SW 1271 (cell line): ENCODE results near the gene LRRC61.
A peak's percentile ranks its signal among the peaks of the same experiment; 100 is the strongest.

ENCODE experiments used
- DNase-seq, 2 experiments: peaks; one replicate each; lab custom pipeline; 2025; lab: John Stamatoyannopoulos, UW

Gene LRRC61

GRCh38 chr7:150356265-150356897 is 33.2 kb downstream of the LRRC61 start:
- peak in 1 of 2 experiments; percentile 17 for DNase-seq

DNA sequence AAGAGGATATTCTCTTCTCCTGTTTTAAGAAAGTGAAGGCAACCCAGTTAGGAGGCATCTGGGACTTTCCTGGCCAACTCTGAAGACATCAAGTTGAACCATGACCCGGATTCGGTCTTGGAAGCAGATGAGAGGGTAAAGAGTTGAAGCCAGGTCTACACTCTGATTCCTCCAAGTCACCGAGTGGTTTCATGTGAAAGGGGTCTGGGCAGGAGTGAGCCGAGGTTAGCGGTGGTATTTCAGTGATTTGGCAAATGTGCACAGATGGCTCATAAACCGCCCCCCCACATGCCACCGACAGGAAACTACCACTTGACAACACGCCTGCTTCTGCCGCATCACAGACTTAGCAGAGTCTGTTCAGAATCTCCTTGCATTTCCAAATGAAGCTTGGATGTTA is 34.1 kb downstream of the LRRC61 start:
- DNase-seq = no peak

GRCh38 chr7:150357771-150358427 is 34.7 kb downstream of the LRRC61 start:
- no peak for DNase-seq

- DNase-seq = no peak
These were observed 35.3 kb downstream of the LRRC61 start for GRCh38 chr7:150358433-150358832.

- no peak for DNase-seq
These were observed 36.0 kb downstream of the LRRC61 start for GRCh38 chr7:150358988-150359621.

- no peak for DNase-seq
These were observed 36.6 kb downstream of the LRRC61 start for GRCh38 chr7:150359622-150360362.

DNA sequence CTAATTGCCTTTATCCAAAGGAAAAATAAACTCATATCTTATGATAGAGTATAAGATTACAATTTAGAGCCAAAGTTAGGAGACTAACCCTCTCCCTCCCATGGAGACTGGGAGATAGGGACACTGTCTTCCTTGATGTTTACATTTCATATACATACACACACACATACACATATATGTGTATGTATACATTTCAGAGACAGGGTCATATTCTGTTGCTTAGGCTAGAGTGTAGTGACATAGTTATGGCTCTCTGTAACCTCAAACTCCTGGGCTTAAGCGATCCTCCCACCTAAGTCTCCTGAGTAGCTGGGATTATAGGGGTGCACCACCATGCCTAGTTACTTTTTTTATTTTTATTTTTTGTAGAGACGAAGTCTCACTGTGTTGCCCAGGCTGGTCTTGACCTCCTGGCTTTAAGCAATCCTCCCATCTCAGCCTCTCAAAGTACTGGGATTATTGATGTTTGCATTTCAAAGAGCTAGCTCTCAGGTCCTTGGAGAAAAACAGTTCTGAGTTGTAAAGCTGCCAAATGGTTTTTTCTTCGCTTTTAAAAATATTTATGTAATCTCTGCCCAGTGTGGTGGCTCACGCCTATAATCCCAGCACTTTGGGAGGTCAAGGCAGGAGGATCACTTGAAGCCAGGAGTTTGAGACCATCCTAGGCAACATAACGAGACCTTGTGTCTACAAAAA is 37.4 kb downstream of the LRRC61 start:
- DNase-seq = no peak

GRCh38 chr7:150361402-150361801 is 38.2 kb downstream of the LRRC61 start:
- DNase-seq = no peak

- DNase-seq = no peak
These were observed 38.9 kb downstream of the LRRC61 start for GRCh38 chr7:150361807-150362621.

DNA sequence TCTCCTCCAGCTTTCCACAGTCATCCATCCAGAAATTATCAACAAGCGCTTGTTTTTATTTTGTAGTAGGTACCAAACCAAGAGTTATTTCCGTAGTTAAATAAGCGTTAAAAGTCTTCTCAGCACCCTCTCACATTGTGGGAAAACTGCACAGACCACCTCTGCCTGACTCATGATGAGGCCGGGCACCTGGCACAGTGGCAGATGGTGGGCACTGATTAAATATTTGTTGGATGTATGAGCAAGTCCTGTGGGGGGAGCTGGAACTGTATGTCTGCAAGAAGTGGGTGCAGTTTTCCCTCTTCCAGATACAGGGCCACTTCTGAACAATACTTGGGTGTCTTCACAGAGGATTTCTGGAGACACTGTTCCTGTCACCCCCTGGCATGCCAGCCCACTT is 40.2 kb downstream of the LRRC61 start:
- no peak for DNase-seq

- no peak for DNase-seq
These were observed 40.7 kb downstream of the LRRC61 start for GRCh38 chr7:150363872-150364271.

DNA sequence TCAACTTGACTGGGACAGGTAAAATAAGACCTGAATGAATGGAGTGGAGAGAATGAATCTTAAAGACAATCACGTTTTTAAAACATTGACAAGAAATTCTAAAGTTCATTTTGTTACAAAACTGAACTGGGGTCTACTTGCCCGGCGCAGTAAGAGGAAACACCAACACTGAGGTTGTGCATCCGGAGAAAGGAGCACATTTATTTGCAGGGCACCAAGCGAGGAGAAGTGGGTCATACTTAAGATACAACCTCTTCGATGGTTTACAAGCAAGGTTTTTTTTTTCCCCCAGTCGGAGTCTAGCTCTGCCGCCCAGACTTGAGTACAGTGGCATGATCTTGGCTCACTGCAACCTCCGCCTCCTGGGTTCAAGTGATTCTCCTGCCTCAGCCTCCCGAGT is 42.0 kb downstream of the LRRC61 start:
- no peak for DNase-seq

GRCh38 chr7:150365673-150366398 is 42.7 kb downstream of the LRRC61 start:
- no peak for DNase-seq

DNA sequence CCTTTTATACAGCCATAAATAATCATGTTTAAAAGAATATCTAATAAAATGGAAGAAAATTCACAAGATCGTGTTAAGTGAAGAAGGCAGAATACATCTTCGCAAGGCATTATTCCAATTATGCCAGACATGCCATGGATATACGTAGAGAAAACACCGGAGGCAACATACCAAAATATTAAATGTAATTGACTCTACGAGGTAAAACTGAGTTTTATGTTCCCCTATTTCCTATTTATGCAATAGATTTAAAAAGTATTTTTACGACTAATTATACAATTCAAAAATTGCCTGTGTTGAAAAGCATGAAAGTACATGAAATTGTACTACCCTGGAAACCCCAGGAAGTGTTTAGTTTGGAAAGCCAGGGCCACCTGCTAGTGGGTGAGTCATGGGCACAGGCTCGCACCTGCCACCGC is 44.5 kb downstream of the LRRC61 start:
- peak; percentile 31 to 67 for DNase-seq

DNA sequence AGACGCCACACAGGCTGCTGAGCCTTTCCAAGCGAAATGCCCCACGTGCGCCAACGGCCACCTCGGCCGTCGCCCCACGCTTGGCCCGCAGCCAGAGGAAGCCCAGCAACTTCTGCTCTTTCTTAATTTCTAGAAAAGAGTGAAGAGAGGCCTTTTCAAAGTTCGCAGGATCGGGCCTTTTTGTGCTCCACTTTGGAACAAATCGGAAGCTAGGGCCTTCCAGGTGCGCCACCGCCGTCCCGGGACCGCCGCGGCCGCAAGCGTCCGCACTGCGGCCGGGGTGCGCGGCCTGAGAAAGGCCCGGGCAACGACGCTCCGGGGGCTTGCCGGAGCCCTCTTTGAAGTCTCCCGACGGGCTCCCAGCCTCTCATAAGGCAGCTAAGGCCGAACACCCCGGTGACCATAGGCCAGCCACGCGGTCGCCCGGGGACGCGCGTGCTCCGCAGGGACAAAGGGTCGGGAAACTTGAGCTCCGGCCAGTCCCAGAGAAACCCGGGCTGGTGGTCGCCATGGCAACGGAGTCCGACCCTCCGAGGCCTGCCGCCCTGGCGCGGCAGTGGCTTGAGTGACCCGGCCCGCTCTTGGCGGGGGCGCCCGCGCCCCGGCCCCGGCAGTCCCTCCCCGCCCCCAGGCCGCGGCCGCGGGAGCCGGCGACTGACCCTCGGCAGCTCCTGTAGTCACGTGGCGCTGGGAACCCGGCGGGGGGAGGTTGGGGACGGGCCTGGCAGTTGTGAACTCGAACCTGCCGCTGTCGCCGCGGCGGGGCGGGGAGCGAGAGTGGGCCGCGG is 45.1 kb downstream of the LRRC61 start, which contains the start of gene REPIN1:
Gene REPIN1, plus strand, starts transcription at position 727 of the 788 bp plus-strand sequence. CDS start 890 bp downstream, outside the sequence.
- peak; percentile 46 to 69 for DNase-seq

DNA sequence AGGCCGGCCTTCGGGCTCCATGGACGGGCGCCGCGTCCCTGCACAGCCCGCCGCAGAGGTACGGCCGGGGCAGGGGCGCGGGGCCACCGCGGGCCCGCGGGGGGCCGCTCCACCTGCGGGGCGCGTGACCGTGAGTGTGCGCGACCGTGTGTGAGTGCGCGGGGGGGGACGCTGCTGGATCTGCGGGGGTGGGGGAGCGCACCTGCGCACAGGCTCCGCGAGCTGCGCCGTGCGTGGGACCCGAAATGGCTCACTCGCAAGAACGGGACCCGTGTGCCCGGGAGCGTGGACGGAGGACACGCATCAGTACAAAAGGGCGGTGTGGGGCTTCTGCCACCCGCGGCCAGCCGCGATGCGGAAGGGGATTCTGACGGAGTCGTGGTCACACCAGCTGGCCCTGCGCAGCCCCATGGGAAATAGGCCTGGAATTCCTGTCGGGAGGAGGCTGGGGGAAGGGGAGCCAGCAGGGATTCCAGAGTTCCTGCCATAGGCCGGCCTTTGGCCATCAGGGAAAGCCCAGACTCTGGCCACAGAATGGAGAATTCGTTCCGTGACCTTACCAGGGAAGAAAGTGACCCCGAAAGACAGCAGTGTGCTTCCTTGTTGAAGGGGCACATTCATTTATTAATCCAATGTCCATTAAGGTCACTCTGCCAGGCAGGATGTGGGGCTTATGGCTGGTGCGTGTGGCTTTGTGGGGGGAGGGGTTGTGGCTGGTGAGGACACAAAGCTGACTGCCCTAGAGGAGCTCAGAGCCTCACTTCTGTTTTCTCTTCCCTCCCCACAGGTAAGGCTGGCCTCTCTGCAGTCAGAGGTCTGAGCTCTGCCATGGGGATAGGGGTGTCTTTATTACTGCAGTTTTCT is 46.0 kb downstream of the LRRC61 start:
- peak in 1 of 2 experiments; percentile 45 for DNase-seq

DNA sequence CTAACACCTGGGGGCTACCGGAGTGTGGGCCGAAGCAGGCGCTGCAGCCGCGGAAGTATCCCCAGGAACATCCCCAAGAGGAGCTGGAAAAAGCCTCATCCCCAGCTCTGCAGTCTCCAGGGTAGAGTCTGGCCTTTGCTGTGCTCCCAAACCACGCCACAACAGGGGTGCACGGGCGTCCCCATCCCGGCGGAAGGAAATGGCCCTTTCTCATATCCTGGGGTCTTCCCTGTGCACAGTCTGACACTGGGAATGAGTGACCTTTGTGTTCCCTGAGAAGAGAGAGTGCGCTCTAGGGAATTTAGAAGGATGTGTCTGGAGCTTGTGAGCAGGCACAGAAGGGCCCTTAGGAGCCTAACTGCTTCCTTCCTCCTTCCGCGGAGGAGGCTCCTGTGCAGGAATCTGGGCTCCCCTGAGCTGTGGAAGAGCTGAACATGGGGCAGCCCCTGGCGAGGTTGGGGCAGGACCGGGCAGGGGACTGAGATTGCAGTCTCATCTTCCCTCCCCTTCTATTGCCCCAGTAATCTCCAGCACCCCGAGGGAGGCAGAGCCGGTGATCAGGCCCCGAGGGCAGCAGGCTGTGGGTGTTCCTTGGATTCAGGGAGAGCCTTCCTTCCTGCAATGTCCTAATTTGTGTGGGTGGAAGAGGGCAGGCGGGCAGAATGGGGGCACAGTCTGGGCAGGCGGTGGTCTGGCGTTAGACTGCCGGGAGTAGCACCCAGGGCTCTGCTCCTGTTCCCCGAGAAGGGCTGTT is 46.8 kb downstream of the LRRC61 start:
- DNase-seq = no peak

- no peak for DNase-seq
These were observed 47.5 kb downstream of the LRRC61 start for GRCh38 chr7:150370612-150371071.
